Measurements from ENCODE around the gene GNAZ. TPM values are rescaled to one million over a fixed set of nuclear protein-coding genes. Genes with fewer than 3 reads are reported as not detected.

GNAZ gene
- total RNA-seq, 1 donor from 2014 or later, result under 0.01 TPM

DNA sequence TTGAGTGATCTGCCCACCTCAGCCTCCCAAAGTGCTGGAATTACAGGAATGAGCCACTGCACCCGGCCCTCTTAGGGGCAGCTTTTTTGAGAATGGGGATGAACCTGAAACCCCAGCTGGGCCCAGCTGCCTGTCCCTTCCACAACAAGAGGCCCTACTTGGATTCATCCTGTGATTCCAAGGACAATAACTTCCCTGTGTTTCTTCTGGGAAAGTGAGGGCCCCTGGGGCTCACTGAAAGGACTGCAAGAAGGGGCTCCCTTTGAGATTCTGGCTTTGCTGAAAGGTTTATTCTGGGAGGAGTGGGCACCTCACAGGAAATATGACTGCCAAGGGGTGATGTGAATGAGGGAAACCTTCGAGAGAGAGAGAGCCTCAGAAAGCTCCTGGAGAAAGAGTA lies 12.3 kb upstream of the GNAZ start:
- Histone ChIP-seq H3K27me3 (ENCODE audit: control insufficient read depth, insufficient read depth, low read length) (no peaks in the 10 kb centered on the region), H3K4me3 (ENCODE audit: low read depth, low read length) (no peak overlapping the region), H3K36me3 (ENCODE audit: control insufficient read depth, insufficient read depth, low read length) (no peaks in the 10 kb centered on the region)
- DNase-seq (ENCODE audit: low read depth) (no peak), FAIRE-seq (no peak)
- TF ChIP-seq, protein P1, sequence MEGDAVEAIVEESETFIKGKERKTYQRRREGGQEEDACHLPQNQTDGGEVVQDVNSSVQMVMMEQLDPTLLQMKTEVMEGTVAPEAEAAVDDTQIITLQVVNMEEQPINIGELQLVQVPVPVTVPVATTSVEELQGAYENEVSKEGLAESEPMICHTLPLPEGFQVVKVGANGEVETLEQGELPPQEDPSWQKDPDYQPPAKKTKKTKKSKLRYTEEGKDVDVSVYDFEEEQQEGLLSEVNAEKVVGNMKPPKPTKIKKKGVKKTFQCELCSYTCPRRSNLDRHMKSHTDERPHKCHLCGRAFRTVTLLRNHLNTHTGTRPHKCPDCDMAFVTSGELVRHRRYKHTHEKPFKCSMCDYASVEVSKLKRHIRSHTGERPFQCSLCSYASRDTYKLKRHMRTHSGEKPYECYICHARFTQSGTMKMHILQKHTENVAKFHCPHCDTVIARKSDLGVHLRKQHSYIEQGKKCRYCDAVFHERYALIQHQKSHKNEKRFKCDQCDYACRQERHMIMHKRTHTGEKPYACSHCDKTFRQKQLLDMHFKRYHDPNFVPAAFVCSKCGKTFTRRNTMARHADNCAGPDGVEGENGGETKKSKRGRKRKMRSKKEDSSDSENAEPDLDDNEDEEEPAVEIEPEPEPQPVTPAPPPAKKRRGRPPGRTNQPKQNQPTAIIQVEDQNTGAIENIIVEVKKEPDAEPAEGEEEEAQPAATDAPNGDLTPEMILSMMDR (IDR thresholded peaks at IDR 0.05; ENCODE audit: insufficient read depth, low read length, severe bottlenecking), result no peak

DNA sequence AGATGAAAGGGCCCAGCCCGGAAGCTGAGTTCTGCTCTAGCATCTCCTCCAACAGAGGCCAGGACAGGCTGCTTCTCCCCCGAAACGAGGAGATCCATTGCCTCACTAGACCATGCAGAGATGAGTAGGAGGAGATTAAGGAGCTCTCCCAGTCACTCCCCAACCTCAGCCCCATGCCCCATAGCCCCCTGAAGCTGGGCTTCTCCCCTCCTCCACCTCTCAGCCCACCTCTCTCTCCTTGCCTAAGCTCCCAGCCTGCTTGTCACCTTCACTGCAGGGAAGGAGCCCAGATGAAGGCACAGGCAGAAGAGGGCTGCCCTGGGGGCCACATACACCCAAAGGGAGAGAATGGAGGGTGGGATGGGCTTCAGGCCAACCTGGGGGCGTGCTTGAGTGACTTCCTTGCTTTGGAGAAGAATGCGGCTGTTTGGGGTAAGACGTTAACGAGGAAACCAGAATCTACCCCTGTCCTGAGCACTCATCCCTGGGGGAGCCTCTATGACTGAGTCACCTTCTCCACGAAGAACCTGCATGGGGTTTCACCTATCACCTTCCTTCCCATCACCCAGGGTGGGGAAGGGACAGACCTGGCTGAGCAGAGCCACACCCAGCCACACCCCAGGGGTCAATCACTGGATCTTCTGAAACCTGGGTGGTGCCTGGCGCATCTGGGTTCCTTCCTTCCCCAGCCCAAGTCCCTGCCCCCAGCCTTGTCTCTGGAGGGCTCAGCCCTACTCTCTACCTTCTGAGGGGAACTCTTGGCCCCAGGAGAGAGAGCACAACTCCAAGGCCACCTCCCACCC lies 11.6 kb upstream of the GNAZ start:
- Histone ChIP-seq H3K36me3 (ENCODE audit: control insufficient read depth, insufficient read depth, low read length) (no peaks in the 10 kb centered on the region), H3K4me3 (ENCODE audit: low read depth, low read length) (no peak overlapping the region), H3K27me3 (ENCODE audit: control insufficient read depth, insufficient read depth, low read length) (no peaks in the 10 kb centered on the region)
- FAIRE-seq, result no peak
- no peak for DNase-seq (ENCODE audit: low read depth)
- TF ChIP-seq, protein P1 (IDR thresholded peaks at IDR 0.05; ENCODE audit: insufficient read depth, low read length, severe bottlenecking), result no peak

DNA sequence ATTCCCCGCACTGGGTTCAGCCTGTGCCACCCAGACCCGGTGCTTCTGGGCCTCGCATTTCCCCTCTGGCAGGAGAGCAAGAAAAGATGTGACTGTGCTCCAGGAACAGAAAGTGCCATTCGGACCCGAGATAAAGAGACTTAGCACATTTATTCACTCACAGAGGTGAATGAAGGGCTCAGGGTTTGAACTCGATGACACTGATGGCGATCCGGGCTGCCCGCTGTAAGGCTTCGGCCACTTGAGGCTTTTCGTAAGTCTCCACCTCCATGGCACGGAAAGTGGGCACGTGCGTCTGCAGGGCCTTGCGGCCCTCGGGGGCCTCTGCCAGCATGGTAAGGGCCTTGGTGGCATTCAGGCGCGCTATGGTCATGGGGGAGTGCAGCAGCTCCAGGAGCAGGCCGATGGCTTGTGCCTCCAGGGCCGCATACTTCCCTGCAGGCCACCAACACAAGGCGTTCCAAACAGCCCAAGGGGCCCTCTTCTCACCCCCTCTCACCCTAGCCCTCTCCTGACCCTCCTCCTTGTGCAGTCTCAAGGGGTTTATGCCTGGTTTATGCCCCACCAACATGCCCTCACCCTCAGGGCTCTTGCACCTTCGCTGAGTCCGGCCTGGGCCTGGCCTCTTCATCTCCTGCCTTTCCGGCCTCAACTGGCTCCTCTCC lies 10.9 kb upstream of the GNAZ start:
- TF ChIP-seq, protein P1 (IDR thresholded peaks at IDR 0.05; ENCODE audit: insufficient read depth, low read length, severe bottlenecking), result no peak
- H3K27me3 ChIP-seq (ENCODE audit: control insufficient read depth, insufficient read depth, low read length), result no peaks in the 10 kb centered on the region
- H3K36me3 ChIP-seq (ENCODE audit: control insufficient read depth, insufficient read depth, low read length), result no peaks in the 10 kb centered on the region
- no peak for DNase-seq (ENCODE audit: low read depth)
- H3K4me3 ChIP-seq (ENCODE audit: low read depth, low read length), result no peak overlapping the region
- no peak for FAIRE-seq

DNA sequence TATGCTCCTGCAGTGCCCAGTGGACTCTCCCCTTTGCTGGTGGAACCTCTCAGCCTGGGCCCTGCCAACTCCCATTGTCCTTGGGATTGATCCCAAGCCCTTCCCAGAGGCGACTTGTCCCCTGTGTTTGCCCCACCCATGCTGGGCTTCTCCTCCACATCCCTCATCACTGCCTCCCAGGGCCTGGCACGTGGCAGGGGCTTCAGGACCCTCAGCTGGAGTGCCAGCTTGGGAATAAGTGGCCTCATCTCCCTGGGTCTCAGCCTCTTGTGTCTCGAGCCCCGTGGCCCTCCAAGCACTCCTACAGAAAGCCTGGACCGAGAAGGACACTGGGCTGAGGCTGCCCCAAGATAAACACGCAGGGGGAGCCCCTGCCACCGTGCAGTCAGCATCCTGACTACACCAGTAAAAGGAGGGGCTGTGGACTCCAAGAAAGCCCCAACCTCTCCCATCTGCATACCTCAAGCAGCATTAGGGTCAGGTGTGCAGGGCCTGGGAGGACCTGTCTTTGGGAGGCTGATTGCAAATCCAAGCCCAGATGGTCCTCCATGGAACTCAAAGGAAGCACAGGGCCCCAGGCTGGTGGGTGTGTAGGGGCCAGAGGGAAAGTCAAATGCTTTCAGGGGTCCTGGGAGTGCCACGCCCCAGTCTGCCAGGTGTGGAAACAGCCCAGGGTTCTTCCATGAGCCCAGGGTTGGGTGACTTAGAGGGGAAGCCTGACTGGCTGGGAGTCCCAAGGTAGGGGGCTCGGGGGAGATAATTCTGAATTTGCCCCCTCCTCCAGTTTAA lies 9.5 kb upstream of the GNAZ start:
- H3K36me3 ChIP-seq (ENCODE audit: control insufficient read depth, insufficient read depth, low read length), result no peaks in the 10 kb centered on the region
- FAIRE-seq (no peak), DNase-seq (ENCODE audit: low read depth) (no peak)
- TF ChIP-seq, protein P1 (IDR thresholded peaks at IDR 0.05; ENCODE audit: insufficient read depth, low read length, severe bottlenecking), result no peak
- no peak overlapping the region for H3K4me3 ChIP-seq (ENCODE audit: low read depth, low read length)
- H3K27me3 ChIP-seq (ENCODE audit: control insufficient read depth, insufficient read depth, low read length), result no peaks in the 10 kb centered on the region

DNA sequence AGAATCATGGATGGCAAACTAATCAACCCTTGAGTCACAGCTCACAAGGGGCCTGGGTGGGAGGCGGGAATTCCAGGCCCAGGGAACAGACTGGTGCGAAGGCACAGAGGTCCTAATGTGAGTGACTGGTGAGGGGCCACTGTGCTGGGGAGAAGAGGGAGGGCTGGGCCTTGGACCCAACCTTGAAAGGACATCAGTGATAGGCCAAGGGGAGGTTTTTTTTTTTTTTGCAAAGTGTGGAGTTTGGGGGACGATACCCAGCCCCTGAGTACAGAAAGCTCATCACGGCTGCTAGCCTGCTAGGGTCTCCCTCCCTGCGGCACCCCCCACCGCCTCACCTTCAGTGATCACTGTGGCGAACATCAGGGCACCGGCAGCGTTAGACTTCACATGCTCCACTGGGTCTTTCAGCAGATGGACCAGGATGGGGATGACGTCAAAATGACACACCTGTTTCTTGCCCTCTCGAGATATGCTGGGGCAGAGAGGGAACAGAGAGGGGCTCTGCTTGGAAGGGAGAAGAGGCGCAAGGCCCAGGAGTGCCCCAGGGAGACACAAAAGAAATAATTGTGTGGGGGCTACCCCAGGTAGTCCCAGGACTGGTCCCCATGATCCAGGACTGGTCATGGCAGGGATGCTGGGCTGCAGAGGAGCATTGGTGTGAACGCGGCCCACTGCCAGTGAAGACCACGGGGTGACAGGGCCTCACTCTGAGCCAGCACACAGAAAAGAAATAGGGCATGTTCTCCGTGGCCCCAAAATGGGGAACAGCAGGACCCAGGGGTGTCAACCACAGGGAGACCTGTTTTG lies 8.6 kb upstream of the GNAZ start:
- DNase-seq (ENCODE audit: low read depth) (no peak), FAIRE-seq (no peak)
- no peak overlapping the region for H3K4me3 ChIP-seq (ENCODE audit: low read depth, low read length)
- TF ChIP-seq, protein P1 (IDR thresholded peaks at IDR 0.05; ENCODE audit: insufficient read depth, low read length, severe bottlenecking), result no peak
- no peaks in the 10 kb centered on the region for H3K27me3 ChIP-seq (ENCODE audit: control insufficient read depth, insufficient read depth, low read length)
- H3K36me3 ChIP-seq (ENCODE audit: control insufficient read depth, insufficient read depth, low read length), result no peaks in the 10 kb centered on the region
